A673 (cell line): Measurements from ENCODE around the gene BAIAP2L2. TPM values are rescaled to one million over a fixed set of nuclear protein-coding genes. Genes with fewer than 3 reads are reported as not detected.

Experiments used
- BruUV-seq: library from RNA; stranded (reverse); fragments of 400-500 nt; replicated peaks from 2 replicates; lab custom pipeline; 2021; lab: Mats Ljungman, UMichigan
- CTCF ChIA-PET: fragments of 300-600 bp; sonication (Branson Sonifier 250); formaldehyde crosslinking; loops from one replicate; lab custom pipeline; 2022; ENCODE audit warnings: antibody characterized with exemption; lab: Charles Lee
- POLR2A ChIA-PET: fragments of 300-600 bp; sonication (Branson Sonifier 250); formaldehyde crosslinking; loops from one replicate; lab custom pipeline; 2022; ENCODE audit warnings: antibody characterized with exemption; ENCODE audit not compliant: low non-redundant PET; lab: Charles Lee
- DNase-seq: peaks from one replicate; pipeline ENCODE4 v3.0.0-alpha.2; 2015; ENCODE audit warnings: low spot score
- H3K27ac ChIP-seq: fragments of 200-600 bp; sonication (generic); 2 replicates; pipeline ENCODE4 v1.5.1; 2016; ENCODE audit warnings: mixed run types, low read depth, mild to moderate bottlenecking, mixed read lengths, antibody characterized with exemption, low read length; ENCODE audit not compliant: poor library complexity, severe bottlenecking
- H3K27me3 ChIP-seq: fragments of 200-600 bp; sonication (generic); replicated peaks from 2 replicates; pipeline ENCODE4 v1.6.1; 2017; ENCODE audit warnings: mixed run types, low read depth, mild to moderate bottlenecking, mixed read lengths, antibody characterized with exemption, low read length; ENCODE audit not compliant: insufficient read depth, poor library complexity
- H3K36me3 ChIP-seq: fragments of 200-600 bp; sonication (generic); 2 replicates; pipeline ENCODE4 v1.6.1; 2016; ENCODE audit warnings: mixed run types, mild to moderate bottlenecking, mixed read lengths, antibody characterized with exemption, low read length; ENCODE audit not compliant: insufficient read depth, poor library complexity, severe bottlenecking
- H3K4me1 ChIP-seq: fragments of 200-600 bp; sonication (generic); 2 replicates; pipeline ENCODE4 v1.6.1; 2017; ENCODE audit warnings: mixed run types, mild to moderate bottlenecking, mixed read lengths, antibody characterized with exemption, low read length; ENCODE audit not compliant: insufficient read depth, poor library complexity, severe bottlenecking
- H3K4me3 ChIP-seq: fragments of 200-600 bp; sonication (generic); 2 replicates; pipeline ENCODE4 v1.5.1; 2016; ENCODE audit warnings: low read depth, mixed run types, mild to moderate bottlenecking, mixed read lengths, low read length; ENCODE audit not compliant: poor library complexity, severe bottlenecking
- H3K9me3 ChIP-seq: fragments of 200-600 bp; sonication (generic); 2 replicates; pipeline ENCODE4 v1.6.1; 2016; ENCODE audit warnings: mixed run types, low read depth, mild to moderate bottlenecking, mixed read lengths, antibody characterized with exemption, low read length; ENCODE audit not compliant: poor library complexity, severe bottlenecking
- EZH2 ChIP-seq: fragments of 200-600 bp; sonication (generic); IDR thresholded peaks from 2 replicates; pipeline ENCODE4 v1.6.1; 2017; ENCODE audit warnings: borderline replicate concordance, low read depth, mild to moderate bottlenecking, mixed read lengths, antibody characterized with exemption, low read length; ENCODE audit not compliant: poor library complexity, severe bottlenecking
- intact Hi-C: fragments of 100-400 bp; cut with micrococcal nuclease; formaldehyde crosslinking; loops from one replicate; pipeline ENCODE4 v1.10.0; 2022; ENCODE audit not compliant: unreplicated experiment
- total RNA-seq: library from RNA; stranded (reverse); gene quantifications from 2 replicates; pipeline ENCODE4 v1.2.3, GENCODE V29; 2021
- TF ChIP-seq, protein P1 (sequence below): fragments of 300-800, 200-600 bp; sonication (generic); conservative IDR thresholded peaks from 2 replicates; pipeline ENCODE4 v1.5.1; 2017; ENCODE audit warnings: low read depth, mild to moderate bottlenecking, antibody characterized with exemption, low read length, moderate library complexity, mixed read lengths

Gene BAIAP2L2
- total RNA-seq, 1 experiment from 2014 or later = 2.5 TPM

DNA sequence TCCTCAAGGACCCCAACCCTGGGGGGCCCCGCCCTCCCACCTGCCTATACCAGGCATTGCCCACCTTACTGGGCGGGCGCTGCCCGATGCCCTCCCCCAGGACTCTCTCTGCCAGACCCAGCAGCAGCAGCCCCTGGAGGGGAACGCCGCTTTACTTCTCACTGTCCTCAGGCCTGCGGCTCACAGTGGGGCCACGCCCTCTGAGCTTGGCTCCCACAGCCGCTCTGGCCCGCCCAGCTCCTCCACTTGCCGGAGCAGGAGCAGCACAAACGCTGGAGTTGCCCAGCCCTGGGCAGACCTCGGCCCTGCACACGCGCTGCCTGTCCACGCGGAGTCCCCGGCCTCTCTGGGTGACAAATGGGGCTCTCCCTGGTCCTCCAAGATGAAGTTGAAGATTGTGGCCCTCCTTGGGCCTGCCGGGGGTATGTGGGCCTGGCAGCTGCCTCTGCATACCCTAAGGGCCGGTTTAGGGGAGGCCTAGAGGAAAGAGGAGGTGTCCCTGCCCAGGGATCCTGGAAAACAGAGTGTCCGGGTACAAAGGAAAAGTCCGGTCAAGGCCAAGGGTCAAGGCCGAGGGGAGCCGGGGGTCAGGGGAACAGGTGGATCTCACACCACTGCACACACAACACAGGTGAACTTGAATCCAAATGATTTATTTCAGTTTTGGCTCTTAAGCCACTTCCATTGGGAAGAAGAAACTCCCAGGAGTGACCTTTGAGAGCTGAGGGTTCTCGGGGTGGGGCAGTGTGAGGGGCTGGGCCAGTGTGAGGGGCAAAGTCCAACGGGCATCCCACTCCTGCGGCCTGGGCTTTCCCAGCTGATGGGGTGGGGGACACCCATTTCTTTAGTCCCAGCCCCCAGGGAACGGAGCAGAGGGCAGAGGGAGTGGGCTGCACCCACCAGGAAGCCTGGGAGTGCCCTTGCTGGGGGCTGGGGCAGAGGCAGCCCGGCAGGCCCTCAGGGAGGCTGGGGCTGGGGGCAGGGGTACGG, 674 bp upstream of the BAIAP2L2 start:
- Histone ChIP-seq H3K4me3 (no peak overlapping the region), H3K4me1 (no peaks in the 10 kb centered on the region), H3K27ac (no peak overlapping the region), H3K36me3 (peaks cover 5% of the 10 kb centered on the region), H3K27me3 (no peaks in the 10 kb centered on the region), H3K9me3 (no peaks in the 10 kb centered on the region)
- CTCF ChIA-PET = no interaction called here
- intact Hi-C loops = no loop called here
- TF ChIP-seq EZH2 = no peak
- TF ChIP-seq, protein P1, sequence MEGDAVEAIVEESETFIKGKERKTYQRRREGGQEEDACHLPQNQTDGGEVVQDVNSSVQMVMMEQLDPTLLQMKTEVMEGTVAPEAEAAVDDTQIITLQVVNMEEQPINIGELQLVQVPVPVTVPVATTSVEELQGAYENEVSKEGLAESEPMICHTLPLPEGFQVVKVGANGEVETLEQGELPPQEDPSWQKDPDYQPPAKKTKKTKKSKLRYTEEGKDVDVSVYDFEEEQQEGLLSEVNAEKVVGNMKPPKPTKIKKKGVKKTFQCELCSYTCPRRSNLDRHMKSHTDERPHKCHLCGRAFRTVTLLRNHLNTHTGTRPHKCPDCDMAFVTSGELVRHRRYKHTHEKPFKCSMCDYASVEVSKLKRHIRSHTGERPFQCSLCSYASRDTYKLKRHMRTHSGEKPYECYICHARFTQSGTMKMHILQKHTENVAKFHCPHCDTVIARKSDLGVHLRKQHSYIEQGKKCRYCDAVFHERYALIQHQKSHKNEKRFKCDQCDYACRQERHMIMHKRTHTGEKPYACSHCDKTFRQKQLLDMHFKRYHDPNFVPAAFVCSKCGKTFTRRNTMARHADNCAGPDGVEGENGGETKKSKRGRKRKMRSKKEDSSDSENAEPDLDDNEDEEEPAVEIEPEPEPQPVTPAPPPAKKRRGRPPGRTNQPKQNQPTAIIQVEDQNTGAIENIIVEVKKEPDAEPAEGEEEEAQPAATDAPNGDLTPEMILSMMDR = no peak
- DNase-seq = no peak
- BruUV-seq = no TSS peak
- POLR2A ChIA-PET = no interaction called here

DNA sequence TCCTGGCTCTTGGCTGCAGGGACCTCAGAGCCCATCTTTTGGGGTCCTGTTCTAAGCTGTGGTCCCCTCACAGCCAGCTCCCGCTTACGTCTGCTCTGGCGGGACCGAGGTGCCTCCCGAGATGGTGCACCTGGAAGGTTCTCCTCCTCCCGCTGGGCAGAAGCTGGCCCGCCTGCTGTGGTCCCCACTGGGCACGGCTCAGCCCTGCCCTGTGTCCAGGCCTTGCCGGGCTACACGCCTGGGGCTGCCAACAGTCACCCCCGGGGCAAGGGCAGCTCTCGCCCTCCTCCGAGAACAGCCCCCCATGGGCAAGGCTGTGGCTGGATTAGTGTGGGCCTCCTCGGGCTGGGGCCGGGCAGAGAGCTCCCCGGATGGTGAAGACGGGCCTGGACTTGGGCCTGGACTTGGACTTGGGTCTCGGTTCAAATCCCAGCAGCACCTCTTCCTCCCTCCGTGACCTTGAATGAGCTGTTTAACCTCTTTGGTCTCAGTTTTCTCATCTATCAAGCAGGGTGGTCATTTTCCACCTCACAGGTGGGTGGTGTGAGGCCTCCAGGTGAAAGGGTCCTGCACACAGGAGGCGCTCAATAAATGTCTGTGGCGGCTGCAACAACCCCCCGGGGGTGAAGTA, 998 bp downstream of the BAIAP2L2 start:
- Histone ChIP-seq H3K27me3 (no peaks in the 10 kb centered on the region), H3K4me1 (no peaks in the 10 kb centered on the region), H3K36me3 (no peaks in the 10 kb centered on the region), H3K9me3 (no peaks in the 10 kb centered on the region), H3K4me3 (no peak overlapping the region), H3K27ac (no peak overlapping the region)
- no TSS peak for BruUV-seq
- ChIA-PET CTCF (no interaction called here), POLR2A (no interaction called here)
- TF ChIP-seq EZH2 = no peak
- TF ChIP-seq, protein P1 = no peak
- intact Hi-C loops = no loop called here
- no peak for DNase-seq

- no TSS peak for BruUV-seq
- Histone ChIP-seq H3K27me3 (no peaks in the 10 kb centered on the region), H3K9me3 (no peaks in the 10 kb centered on the region), H3K4me3 (no peak overlapping the region), H3K27ac (no peak overlapping the region), H3K4me1 (no peaks in the 10 kb centered on the region), H3K36me3 (no peaks in the 10 kb centered on the region)
- POLR2A ChIA-PET = no interaction called here
- CTCF ChIA-PET = no interaction called here
- TF ChIP-seq, protein P1 = no peak
- TF ChIP-seq EZH2 = no peak
- intact Hi-C loops = no loop called here
- no peak for DNase-seq
Measured at GRCh38 chr22:38108561-38109319, 1.7 kb downstream of the BAIAP2L2 start.
